Medulla oblongata (tissue), 1 donor: ENCODE data around the gene NDUFA7.
"Not testable (repeated sequence)": the region's sequence is repeated elsewhere in the genome, so short reads cannot be mapped to it uniquely, and the experiment has no call there.

Experiments used
- DNase-seq: peaks from one replicate; pipeline ENCODE4 v3.0.0-alpha.2; 2015; ENCODE audit errors: extremely low spot score

The NDUFA7 gene

GRCh38 chr19:8319807-8320520 is 1.2 kb downstream of the NDUFA7 start:
- no peak for DNase-seq

DNA sequence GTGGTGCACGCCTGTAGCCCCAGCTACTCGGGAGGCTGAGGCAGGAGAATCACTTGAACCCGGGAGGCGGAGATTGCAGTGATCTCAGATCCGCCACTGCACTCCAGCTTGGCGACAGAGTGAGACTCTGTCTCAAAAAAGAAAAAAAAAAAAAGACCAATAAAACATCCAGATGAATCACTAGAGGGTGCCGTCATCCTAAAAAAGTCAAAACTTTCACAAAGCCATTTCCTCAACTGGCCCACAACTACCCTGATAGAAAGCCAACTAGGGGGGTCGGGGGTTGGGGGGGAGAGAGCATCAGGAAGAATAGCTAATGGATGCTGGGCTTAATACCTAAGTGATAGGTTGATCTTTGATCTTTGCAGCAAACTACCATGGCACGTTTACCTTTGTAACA is 2.3 kb downstream of the NDUFA7 start:
- not testable (repeated sequence) for DNase-seq

GRCh38 chr19:8316351-8317125 is 4.6 kb downstream of the NDUFA7 start:
- no peak for DNase-seq

DNA sequence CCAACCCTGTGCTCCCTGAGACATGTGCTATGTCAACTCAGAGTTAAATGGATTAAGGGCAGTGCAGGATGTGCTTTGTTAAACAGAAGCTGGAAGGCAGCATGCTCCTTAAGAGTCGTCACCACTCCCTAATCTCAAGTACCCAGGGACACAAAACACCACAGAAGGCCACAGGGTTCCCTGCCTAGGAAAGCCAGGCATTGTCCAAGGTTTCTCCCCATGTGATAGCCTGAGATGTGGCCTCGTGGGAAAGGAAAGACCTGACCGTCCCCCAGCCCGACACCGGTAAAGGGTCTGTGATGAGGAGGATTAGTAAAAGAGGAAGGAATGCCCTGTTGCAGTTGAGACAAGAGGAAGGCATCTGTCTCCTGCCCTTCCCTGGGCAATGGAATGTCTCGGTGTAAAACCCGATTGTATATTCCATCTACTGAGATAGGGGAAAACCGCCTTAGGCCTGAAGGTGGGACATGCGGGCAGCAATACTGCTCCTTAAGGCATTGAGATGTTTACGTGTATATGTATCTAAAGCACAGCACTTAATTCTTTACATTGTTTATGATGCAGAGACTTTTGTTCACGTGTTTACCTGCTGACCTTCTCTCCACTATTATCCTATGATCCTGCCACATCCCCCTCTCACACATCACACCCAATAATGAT is 6.1 kb downstream of the NDUFA7 start:
- not testable (repeated sequence) for DNase-seq

GRCh38 chr19:8311461-8312260 is 9.5 kb downstream of the NDUFA7 start:
- no peak for DNase-seq

DNA sequence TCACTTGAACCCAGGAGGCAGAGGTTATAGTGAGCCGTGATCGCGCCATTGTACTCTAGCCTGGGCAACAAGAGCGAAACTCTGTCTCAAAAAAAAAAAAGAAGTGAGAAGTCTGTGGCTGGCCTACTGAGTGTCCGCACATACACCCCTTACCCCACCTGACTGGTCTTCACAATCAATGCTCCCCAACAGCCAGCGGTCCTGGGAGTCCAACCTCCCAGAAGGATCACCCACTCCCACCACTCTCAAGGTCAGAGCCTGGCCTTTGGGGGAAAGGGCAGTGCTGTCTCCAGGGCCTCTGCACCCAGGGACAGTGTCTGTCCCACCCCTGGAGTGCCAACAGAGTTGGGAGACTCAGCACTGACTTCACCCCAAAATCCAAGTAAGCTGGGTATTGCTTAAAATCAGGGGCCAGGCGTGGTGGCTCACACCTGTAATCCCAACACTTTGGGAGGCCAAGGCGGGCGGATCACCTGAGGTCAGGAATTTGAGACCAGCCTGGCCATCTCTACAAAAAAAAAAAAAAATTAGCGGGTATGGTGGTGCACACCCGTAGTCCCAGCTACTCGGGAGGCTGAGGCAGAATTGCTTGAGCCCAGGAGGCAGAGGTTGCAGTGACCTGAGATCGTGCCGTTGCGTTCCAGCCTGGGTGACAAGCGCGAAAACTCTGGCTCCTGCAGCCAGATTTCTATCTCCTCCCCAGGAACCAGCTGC is 10.7 kb downstream of the NDUFA7 start:
- no peak for DNase-seq

- no peak for DNase-seq
Observed at GRCh38 chr19:8308891-8309291, 12.3 kb downstream of the NDUFA7 start.

GRCh38 chr19:8307965-8308866 is 13.0 kb downstream of the NDUFA7 start, which contains the start of gene CD320:
TSS of gene CD320 (minus strand) at chr19:8308358. CDS start at chr19:8308290, 68 bp downstream.
- DNase-seq = peak; percentile 94

DNA sequence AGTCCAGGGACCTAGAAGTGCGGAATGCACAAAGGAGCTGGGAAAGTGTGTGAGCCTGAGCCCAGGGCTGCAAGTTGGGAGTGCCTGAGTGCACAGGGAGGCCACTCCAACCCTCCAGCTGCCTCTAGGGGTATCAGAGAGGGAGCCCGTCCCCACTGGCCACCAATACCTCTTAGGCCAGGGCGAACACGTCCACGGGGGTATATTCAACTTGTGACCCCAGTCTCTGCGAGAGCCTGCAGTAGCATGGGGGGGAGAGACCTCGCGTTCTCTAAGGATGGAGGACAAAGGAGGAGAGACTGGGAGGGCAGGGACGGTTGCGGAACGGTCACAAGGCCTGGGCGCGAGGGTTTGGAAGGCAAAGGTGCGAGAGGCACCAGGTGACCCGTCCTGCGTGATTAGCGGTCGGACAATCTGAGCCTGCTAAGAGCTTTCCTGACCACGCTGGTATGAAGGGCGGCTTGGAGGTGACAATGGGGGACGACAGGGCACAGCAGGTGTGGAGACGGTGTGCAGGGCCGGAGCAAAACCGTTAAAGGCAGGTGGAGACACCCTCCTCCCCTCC is 13.7 kb downstream of the NDUFA7 start:
- DNase-seq = no peak

GRCh38 chr19:8306235-8307054 is 14.7 kb downstream of the NDUFA7 start:
- no peak for DNase-seq

DNA sequence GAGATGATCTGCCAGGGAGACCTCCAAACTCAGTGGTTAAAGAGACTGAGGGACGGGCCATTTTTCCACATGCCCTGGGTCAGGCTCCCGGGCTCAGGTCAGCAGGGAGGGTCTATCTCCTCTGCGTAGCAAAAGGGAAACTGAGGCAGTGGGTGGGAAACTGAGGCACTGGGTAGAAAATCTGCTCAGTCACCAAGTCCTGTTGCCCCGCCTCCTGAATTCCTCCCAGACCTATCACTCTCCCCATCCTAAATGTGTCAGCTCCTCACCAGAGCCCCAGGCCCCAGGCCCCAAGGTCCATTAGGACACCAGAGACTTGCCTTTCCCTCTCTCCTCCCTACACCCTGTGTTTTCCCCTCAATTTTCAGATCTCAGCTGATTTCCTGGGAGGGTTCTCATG is 15.4 kb downstream of the NDUFA7 start:
- no peak for DNase-seq

GRCh38 chr19:8304841-8305621 is 16.1 kb downstream of the NDUFA7 start:
- no peak for DNase-seq

- no peak for DNase-seq
Observed at GRCh38 chr19:8302734-8303133, 18.4 kb downstream of the NDUFA7 start.

GRCh38 chr19:8302357-8302691 is 18.9 kb downstream of the NDUFA7 start:
- DNase-seq = no peak

GRCh38 chr19:8291337-8291736 is 29.8 kb downstream of the NDUFA7 start:
- not testable (repeated sequence) for DNase-seq

DNA sequence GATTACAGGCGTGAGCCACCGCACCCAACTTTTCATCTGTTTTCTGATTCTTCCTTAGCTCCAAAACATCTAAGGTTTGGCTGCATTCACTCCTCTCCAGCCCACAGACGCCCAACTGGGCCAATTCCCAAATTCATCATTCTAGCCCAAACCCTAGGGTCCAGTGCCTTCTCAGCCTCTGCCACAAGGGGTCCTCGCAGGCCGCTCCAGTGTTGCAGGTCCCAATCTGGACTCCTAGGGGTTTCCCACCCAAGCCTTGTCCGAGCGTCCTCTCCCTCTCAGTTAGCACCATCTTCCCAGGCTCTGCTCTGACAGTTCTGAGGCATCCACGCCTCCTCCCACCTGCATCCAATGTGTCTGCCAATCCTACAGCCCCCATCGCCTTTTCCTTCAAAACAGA is 44.7 kb downstream of the NDUFA7 start:
- DNase-seq = not testable (repeated sequence)

DNA sequence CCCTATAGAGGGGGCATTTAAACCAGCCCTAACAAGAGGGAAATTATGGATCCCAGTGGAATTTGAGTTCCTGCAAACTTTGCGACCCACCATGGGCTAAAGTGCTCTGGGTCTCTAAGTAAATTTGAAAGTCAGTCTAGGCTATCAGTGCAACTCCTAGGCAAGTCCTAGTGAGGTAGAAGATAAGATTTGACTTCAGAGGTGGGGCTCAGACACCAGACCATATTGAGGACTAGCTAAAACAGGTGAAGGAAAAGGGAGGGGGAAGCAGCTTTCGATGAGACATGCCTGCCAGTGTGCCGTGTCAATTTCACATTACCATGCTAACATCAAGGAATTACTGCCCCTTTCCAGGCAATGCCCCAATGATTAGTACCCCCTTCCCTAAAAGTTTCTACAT is 51.5 kb downstream of the NDUFA7 start:
- no peak for DNase-seq

DNA sequence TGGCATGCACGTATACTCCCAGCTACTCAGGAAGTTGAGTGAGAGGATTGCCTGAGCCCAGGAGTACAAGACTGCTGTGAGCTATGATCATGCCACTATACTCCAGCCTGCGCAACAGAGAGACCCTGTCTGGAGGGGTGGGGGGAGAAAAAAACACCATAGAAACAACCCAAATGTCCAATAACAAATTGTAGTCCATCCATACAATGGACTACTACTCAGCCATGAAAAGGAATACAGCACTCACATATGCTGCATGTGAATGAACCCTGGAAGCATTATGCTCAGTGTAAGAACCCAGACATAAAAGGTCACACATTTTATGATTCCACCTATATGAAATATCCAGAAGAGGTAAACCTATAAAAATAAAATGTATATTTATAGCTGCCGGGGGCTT is 55.3 kb downstream of the NDUFA7 start:
- no peak for DNase-seq
